Measurements from ENCODE around the gene FAXC. TPM values are rescaled to one million over a fixed set of nuclear protein-coding genes. Genes with fewer than 3 reads are reported as not detected.

The FAXC gene
- total RNA-seq, 4 donors from 2014 or later = 1.6 to 6.8 (median 4.9) TPM

DNA sequence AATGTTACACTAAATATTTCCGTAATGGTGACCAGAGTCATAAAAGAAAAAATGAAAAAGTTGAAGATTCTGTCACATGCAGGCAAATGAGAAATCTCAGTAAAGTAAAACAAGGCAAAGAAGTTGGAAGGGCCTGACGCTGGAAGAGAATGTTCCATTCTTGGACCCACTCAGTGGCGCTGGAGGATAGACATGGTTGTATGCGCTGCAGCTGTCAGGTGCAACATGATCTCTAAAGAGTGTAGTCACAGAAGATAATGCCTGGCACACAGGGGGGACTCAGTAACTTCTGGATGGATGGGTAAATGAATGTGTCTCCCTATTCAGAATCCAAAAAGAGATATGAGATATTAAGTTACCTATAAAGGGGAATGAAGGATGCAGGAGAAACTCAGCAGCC is 116.3 kb downstream of the FAXC start:
- no peaks in the 10 kb centered on the region for H3K36me3 ChIP-seq
- H3K27ac ChIP-seq = no peak overlapping the region
- H3K27me3 ChIP-seq = peaks cover 19% of the 10 kb centered on the region
- DNase-seq (ENCODE audit: low spot score in 2 of 2) = no peak
- H3K4me3 ChIP-seq = no peak overlapping the region
- WGBS = 89% methylated on average over 4 of the region's 4 CpGs
- no peak for TF ChIP-seq POLR2A (IDR thresholded peaks at IDR 0.05)
- no peak for TF ChIP-seq EP300 (IDR thresholded peaks at IDR 0.05)
- no peaks in the 10 kb centered on the region for H3K4me1 ChIP-seq
- no peaks in the 10 kb centered on the region for H3K9me3 ChIP-seq

DNA sequence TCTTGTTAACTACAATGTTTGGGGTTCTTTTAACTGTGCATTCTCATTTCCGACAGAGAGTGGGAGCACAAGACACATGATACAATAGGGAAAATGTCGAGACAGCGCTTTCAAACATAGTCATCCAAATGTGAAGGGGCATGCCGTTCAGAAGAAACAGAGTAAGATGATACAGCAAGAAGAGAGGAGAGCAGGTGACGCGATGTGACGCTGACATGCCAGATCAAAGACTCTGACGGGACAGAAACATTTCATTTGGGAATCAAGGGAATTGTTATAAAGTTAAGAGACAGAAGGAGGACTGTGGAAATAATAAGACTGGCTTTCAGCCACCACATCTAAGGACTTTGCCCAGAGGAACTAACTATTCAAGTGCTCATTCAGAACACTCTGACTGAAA is 117.4 kb downstream of the FAXC start:
- Histone ChIP-seq H3K9me3 (no peaks in the 10 kb centered on the region), H3K27me3 (peaks cover 19% of the 10 kb centered on the region), H3K4me1 (no peaks in the 10 kb centered on the region), H3K4me3 (no peak overlapping the region), H3K27ac (no peak overlapping the region), H3K36me3 (no peaks in the 10 kb centered on the region)
- TF ChIP-seq EP300 (IDR thresholded peaks at IDR 0.05) (no peak), POLR2AphosphoS5 (IDR thresholded peaks at IDR 0.05) (no peak), POLR2A (IDR thresholded peaks at IDR 0.05) (no peak)
- TF ChIP-seq, protein P1, sequence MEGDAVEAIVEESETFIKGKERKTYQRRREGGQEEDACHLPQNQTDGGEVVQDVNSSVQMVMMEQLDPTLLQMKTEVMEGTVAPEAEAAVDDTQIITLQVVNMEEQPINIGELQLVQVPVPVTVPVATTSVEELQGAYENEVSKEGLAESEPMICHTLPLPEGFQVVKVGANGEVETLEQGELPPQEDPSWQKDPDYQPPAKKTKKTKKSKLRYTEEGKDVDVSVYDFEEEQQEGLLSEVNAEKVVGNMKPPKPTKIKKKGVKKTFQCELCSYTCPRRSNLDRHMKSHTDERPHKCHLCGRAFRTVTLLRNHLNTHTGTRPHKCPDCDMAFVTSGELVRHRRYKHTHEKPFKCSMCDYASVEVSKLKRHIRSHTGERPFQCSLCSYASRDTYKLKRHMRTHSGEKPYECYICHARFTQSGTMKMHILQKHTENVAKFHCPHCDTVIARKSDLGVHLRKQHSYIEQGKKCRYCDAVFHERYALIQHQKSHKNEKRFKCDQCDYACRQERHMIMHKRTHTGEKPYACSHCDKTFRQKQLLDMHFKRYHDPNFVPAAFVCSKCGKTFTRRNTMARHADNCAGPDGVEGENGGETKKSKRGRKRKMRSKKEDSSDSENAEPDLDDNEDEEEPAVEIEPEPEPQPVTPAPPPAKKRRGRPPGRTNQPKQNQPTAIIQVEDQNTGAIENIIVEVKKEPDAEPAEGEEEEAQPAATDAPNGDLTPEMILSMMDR (IDR thresholded peaks at IDR 0.05) = no peak
- 23% methylated on average over 8 of the region's 8 CpGs for WGBS
- DNase-seq (ENCODE audit: low spot score in 2 of 2) = no peak

DNA sequence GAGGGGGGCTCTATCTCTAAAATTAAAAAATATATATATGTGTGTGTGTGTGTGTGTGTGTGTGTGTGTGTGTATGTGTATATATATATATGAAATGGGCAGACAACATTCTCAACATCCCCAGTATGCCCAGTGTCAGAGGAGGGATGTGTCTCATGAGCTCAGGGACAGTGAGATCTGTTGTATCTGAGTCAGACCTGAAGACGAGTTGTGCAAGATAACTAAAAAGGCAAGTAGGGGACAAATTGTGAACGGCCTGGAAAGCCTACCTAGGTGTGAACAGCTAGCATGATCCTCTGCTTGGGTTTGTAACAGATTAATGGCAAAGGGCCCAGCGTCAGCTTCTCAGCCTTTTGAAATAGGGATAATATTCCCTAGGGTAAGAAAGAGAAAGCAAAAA is 124.3 kb downstream of the FAXC start:
- Histone ChIP-seq H3K27ac (no peak overlapping the region), H3K4me3 (no peak overlapping the region), H3K4me1 (no peaks in the 10 kb centered on the region), H3K9me3 (no peaks in the 10 kb centered on the region), H3K36me3 (no peaks in the 10 kb centered on the region), H3K27me3 (no peaks in the 10 kb centered on the region)
- WGBS = 75% methylated on average over 3 of the region's 3 CpGs
- no peak for TF ChIP-seq POLR2AphosphoS5 (IDR thresholded peaks at IDR 0.05)
- no peak for TF ChIP-seq POLR2A (IDR thresholded peaks at IDR 0.05)
- TF ChIP-seq, protein P1 (IDR thresholded peaks at IDR 0.05) = no peak
- no peak for TF ChIP-seq EP300 (IDR thresholded peaks at IDR 0.05)
- DNase-seq (ENCODE audit: low spot score in 2 of 2) = no peak

Other genes with a start within 250 kb of the FAXC start
- gene COQ3, start 44.5 kb upstream of the FAXC start, total RNA-seq = 1 to 10 TPM; 1.4 to 4.7 (median 3.5) TPM
- 100 to 1,000 TPM in 1 of 4 donors, 10 to 100 TPM in 3; 52.9 to 335 (median 80.9) TPM for gene PNISR, start 75.6 kb upstream of the FAXC start, total RNA-seq
- 10 to 100 TPM in 2 of 4 donors, 1 to 10 TPM in 2; 6.5 to 31.2 (median 10.7) TPM for gene USP45, start 165.7 kb upstream of the FAXC start, total RNA-seq
- 10 to 100 TPM; 38.4 to 63.4 (median 46.5) TPM for gene CCNC, start 219.0 kb upstream of the FAXC start, total RNA-seq

All from suprapubic skin (tissue), 4 donors.